Measurements from ENCODE around the gene NEUROD2. TPM values are rescaled to one million over a fixed set of nuclear protein-coding genes. Genes with fewer than 3 reads are reported as not detected.

NEUROD2 gene
- total and polyA plus RNA-seq, 2 of the 8 experiments (the other 6 are each of a cell fraction or from before 2014, with no cell fraction given): not detected

DNA sequence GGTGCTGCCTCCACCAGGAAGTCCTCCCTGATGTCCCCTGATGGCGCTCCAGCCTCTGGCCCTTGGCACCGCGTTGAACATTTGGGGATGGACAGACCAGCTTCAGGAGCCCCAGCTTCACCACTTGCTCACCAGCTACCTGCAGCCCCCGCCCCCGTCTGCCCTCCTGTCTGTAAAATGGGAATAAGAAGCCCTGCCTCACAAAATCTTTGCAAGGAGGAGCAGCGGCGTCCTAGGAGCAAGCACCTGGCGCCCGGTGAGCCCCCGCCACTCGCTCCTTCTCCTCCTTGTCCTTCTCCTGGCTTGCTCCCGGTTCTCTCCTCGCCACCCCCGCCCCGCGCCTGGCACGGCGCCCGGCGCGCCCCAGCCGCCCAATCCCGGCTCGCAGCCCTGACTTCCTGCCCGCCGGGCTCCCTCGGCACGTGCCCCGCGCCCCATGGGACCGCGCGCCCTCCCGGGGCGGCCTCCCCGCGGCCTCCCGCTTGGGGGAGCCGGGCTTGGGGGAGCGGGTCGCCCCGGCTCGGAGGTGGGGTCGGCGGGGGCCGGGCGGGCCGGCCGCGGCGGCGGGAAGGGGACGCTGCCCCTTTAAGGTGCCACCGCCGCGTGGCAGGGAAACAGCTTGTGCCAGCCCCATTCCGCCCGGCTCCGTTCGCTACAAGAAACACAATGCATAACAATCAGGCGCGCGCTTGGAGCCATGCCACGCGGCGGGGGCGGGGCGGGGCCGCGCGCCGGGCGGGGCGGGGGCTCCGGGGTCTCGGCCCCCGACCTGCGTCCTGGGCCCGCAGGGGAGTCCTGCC, 9.9 kb upstream of the NEUROD2 start (continued):
- TF ChIP-seq, protein P1, sequence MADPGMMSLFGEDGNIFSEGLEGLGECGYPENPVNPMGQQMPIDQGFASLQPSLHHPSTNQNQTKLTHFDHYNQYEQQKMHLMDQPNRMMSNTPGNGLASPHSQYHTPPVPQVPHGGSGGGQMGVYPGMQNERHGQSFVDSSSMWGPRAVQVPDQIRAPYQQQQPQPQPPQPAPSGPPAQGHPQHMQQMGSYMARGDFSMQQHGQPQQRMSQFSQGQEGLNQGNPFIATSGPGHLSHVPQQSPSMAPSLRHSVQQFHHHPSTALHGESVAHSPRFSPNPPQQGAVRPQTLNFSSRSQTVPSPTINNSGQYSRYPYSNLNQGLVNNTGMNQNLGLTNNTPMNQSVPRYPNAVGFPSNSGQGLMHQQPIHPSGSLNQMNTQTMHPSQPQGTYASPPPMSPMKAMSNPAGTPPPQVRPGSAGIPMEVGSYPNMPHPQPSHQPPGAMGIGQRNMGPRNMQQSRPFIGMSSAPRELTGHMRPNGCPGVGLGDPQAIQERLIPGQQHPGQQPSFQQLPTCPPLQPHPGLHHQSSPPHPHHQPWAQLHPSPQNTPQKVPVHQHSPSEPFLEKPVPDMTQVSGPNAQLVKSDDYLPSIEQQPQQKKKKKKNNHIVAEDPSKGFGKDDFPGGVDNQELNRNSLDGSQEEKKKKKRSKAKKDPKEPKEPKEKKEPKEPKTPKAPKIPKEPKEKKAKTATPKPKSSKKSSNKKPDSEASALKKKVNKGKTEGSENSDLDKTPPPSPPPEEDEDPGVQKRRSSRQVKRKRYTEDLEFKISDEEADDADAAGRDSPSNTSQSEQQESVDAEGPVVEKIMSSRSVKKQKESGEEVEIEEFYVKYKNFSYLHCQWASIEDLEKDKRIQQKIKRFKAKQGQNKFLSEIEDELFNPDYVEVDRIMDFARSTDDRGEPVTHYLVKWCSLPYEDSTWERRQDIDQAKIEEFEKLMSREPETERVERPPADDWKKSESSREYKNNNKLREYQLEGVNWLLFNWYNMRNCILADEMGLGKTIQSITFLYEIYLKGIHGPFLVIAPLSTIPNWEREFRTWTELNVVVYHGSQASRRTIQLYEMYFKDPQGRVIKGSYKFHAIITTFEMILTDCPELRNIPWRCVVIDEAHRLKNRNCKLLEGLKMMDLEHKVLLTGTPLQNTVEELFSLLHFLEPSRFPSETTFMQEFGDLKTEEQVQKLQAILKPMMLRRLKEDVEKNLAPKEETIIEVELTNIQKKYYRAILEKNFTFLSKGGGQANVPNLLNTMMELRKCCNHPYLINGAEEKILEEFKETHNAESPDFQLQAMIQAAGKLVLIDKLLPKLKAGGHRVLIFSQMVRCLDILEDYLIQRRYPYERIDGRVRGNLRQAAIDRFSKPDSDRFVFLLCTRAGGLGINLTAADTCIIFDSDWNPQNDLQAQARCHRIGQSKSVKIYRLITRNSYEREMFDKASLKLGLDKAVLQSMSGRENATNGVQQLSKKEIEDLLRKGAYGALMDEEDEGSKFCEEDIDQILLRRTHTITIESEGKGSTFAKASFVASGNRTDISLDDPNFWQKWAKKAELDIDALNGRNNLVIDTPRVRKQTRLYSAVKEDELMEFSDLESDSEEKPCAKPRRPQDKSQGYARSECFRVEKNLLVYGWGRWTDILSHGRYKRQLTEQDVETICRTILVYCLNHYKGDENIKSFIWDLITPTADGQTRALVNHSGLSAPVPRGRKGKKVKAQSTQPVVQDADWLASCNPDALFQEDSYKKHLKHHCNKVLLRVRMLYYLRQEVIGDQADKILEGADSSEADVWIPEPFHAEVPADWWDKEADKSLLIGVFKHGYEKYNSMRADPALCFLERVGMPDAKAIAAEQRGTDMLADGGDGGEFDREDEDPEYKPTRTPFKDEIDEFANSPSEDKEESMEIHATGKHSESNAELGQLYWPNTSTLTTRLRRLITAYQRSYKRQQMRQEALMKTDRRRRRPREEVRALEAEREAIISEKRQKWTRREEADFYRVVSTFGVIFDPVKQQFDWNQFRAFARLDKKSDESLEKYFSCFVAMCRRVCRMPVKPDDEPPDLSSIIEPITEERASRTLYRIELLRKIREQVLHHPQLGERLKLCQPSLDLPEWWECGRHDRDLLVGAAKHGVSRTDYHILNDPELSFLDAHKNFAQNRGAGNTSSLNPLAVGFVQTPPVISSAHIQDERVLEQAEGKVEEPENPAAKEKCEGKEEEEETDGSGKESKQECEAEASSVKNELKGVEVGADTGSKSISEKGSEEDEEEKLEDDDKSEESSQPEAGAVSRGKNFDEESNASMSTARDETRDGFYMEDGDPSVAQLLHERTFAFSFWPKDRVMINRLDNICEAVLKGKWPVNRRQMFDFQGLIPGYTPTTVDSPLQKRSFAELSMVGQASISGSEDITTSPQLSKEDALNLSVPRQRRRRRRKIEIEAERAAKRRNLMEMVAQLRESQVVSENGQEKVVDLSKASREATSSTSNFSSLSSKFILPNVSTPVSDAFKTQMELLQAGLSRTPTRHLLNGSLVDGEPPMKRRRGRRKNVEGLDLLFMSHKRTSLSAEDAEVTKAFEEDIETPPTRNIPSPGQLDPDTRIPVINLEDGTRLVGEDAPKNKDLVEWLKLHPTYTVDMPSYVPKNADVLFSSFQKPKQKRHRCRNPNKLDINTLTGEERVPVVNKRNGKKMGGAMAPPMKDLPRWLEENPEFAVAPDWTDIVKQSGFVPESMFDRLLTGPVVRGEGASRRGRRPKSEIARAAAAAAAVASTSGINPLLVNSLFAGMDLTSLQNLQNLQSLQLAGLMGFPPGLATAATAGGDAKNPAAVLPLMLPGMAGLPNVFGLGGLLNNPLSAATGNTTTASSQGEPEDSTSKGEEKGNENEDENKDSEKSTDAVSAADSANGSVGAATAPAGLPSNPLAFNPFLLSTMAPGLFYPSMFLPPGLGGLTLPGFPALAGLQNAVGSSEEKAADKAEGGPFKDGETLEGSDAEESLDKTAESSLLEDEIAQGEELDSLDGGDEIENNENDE (IDR thresholded peaks at IDR 0.05; ENCODE audit: insufficient replicate concordance, low read length): no peak
- TF ChIP-seq EP300 (IDR thresholded peaks at IDR 0.05; ENCODE audit: borderline replicate concordance in 1 of 2, low read depth in 2 of 2, low read length in 2 of 2) (no peak), JUND (IDR thresholded peaks at IDR 0.05; ENCODE audit: low read length) (no peak), POU5F1 (IDR thresholded peaks at IDR 0.05; ENCODE audit: low read depth, low read length) (no peak), GTF2F1 (IDR thresholded peaks at IDR 0.05; ENCODE audit: borderline replicate concordance, low read depth, low read length) (no peak), CHD2 (IDR thresholded peaks at IDR 0.05; ENCODE audit: low read length) (no peak)
- TF ChIP-seq, protein P2, sequence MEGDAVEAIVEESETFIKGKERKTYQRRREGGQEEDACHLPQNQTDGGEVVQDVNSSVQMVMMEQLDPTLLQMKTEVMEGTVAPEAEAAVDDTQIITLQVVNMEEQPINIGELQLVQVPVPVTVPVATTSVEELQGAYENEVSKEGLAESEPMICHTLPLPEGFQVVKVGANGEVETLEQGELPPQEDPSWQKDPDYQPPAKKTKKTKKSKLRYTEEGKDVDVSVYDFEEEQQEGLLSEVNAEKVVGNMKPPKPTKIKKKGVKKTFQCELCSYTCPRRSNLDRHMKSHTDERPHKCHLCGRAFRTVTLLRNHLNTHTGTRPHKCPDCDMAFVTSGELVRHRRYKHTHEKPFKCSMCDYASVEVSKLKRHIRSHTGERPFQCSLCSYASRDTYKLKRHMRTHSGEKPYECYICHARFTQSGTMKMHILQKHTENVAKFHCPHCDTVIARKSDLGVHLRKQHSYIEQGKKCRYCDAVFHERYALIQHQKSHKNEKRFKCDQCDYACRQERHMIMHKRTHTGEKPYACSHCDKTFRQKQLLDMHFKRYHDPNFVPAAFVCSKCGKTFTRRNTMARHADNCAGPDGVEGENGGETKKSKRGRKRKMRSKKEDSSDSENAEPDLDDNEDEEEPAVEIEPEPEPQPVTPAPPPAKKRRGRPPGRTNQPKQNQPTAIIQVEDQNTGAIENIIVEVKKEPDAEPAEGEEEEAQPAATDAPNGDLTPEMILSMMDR (IDR thresholded peaks at IDR 0.05; ENCODE audit: control extremely low read depth in 1 of 3, insufficient read depth in 1 of 3, low read depth in 1 of 3, low read length in 3 of 3): no peak
